Neutrophil (primary cell): ENCODE results near the gene TRIM42.

ENCODE experiments used
- H3K27ac ChIP-seq: fragments of 200-600 bp; sonication (generic); 2 replicates; pipeline ENCODE4 v1.5.1; 2016; ENCODE audit warnings: mild to moderate bottlenecking, moderate library complexity
- H3K27me3 ChIP-seq: fragments of 200-600 bp; sonication (generic); 2 replicates; pipeline ENCODE4 v1.6.0; 2016; ENCODE audit warnings: mild to moderate bottlenecking
- H3K36me3 ChIP-seq: fragments of 200-600 bp; sonication (generic); 2 replicates; pipeline ENCODE4 v1.5.1; 2017
- H3K4me1 ChIP-seq, 2 experiments: fragments of 200-600 bp in 1 of 2; sonication (generic) in 1 of 2; 1 replicate in 1 of 2; 2 replicates in 1 of 2; pipeline versions ENCODE4 v1.5.1 to v1.6.1; 2013 to 2016; ENCODE audit warnings: low read depth in 1 of 2, low read length in 1 of 2, mild to moderate bottlenecking in 1 of 2, moderate library complexity in 1 of 2; ENCODE audit not compliant: control insufficient read depth in 1 of 2, insufficient read depth in 1 of 2
- H3K4me3 ChIP-seq, 2 experiments: fragments of 200-600 bp in 1 of 2; sonication (generic) in 1 of 2; 1 replicate in 1 of 2; 2 replicates in 1 of 2; pipeline ENCODE4 v1.5.1; 2013 to 2016; ENCODE audit warnings: low read depth in 1 of 2, low read length in 1 of 2, mild to moderate bottlenecking in 1 of 2, moderate library complexity in 1 of 2
- H3K9me3 ChIP-seq: fragments of 200-600 bp; sonication (generic); 2 replicates; pipeline ENCODE4 v1.5.1; 2016
- TF ChIP-seq, protein P1 (sequence below): fragments of 200-600 bp; sonication (generic); IDR thresholded peaks from 2 replicates; pipeline ENCODE4 v1.5.1; 2016; ENCODE audit warnings: antibody characterized with exemption

TRIM42 gene

DNA sequence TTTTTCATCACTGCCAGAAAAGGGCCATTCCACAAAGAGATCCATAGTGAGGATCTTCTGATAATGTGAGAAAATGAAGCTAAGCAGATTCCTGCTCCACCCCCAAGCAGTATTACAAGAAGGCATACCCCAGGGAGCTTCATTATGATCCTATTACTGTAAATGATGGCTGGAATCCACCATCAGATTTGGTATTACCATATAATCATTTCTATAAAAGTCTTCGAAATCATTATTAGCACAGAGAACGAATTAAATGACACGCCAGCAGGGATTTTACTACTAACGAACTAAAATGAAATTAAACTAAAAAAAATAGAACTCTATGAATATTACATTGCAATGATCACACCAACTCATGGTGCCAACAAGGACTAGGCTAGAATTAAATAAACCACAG is 24.4 kb downstream of the TRIM42 start:
- Histone ChIP-seq H3K4me1 (no peaks in the 10 kb centered on the region), H3K9me3 (no peaks in the 10 kb centered on the region), H3K4me3 (no peak overlapping the region), H3K27ac (no peak overlapping the region), H3K27me3 (no peaks in the 10 kb centered on the region), H3K36me3 (no peaks in the 10 kb centered on the region)
- TF ChIP-seq, protein P1, sequence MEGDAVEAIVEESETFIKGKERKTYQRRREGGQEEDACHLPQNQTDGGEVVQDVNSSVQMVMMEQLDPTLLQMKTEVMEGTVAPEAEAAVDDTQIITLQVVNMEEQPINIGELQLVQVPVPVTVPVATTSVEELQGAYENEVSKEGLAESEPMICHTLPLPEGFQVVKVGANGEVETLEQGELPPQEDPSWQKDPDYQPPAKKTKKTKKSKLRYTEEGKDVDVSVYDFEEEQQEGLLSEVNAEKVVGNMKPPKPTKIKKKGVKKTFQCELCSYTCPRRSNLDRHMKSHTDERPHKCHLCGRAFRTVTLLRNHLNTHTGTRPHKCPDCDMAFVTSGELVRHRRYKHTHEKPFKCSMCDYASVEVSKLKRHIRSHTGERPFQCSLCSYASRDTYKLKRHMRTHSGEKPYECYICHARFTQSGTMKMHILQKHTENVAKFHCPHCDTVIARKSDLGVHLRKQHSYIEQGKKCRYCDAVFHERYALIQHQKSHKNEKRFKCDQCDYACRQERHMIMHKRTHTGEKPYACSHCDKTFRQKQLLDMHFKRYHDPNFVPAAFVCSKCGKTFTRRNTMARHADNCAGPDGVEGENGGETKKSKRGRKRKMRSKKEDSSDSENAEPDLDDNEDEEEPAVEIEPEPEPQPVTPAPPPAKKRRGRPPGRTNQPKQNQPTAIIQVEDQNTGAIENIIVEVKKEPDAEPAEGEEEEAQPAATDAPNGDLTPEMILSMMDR: no peak

DNA sequence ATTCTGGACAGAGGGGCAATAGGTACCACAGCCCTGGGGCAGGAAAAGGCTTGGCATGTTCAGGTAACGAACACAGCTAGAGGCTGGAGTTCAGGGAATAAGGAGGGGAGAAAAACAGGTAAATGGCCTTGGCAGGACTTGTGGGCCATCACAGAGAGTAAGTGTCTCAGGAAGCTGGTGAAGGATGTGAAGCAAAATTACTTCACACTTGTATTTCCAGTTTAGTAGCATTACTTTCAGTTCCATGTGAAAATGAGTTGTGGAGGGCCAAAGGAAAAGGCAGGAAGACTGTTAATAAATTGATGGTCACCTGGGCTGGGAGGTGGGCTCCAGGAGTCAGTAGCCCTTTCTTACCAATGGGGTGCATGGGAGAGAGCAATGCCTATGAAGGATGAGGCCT is 25.6 kb downstream of the TRIM42 start:
- no peaks in the 10 kb centered on the region for H3K27me3 ChIP-seq
- no peaks in the 10 kb centered on the region for H3K36me3 ChIP-seq
- H3K9me3 ChIP-seq: no peaks in the 10 kb centered on the region
- no peak overlapping the region for H3K4me3 ChIP-seq
- no peaks in the 10 kb centered on the region for H3K4me1 ChIP-seq
- TF ChIP-seq, protein P1: no peak
- no peak overlapping the region for H3K27ac ChIP-seq

DNA sequence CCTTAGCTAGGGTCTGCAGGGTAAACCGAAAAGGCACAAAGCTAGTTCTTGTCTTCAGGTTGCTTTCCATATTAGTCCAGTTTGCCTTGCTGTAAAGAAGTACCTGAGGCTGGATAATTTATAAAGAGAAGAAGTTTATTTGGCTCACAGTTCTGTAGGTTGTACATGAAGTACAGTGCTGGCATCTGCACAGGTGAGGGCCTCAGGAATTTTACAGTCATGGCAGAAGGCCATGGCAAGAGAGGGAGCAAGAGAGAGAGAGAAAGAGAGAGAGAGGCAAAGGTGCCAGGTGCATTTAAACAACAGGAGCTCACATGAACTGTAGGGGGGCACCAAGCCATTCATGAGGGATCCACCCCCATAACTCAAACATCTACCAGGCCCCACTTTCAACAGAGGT is 26.9 kb downstream of the TRIM42 start:
- no peaks in the 10 kb centered on the region for H3K27me3 ChIP-seq
- H3K9me3 ChIP-seq: no peaks in the 10 kb centered on the region
- no peak overlapping the region for H3K4me3 ChIP-seq
- TF ChIP-seq, protein P1: no peak
- H3K36me3 ChIP-seq: no peaks in the 10 kb centered on the region
- H3K27ac ChIP-seq: no peak overlapping the region
- H3K4me1 ChIP-seq: no peaks in the 10 kb centered on the region

DNA sequence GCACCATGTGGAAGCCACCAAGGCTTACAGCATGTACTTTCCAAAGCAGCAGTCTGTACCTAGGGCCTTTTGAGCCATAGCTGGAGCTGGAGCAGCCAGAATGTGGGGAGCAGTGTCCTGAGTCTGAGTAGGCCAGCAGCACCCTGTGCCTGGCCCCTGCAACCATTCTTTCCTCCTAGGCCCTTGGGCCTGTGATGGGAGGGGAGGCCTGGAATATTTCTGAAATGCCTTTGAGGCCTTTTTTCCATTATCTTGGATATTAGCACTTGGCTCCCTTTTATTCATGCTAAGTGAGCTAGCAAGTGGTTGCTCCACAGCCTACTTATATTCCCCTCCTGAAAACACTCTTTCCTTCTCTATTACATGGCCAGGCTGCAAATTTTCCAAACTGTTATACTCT is 28.1 kb downstream of the TRIM42 start:
- TF ChIP-seq, protein P1: no peak
- no peaks in the 10 kb centered on the region for H3K36me3 ChIP-seq
- H3K4me1 ChIP-seq: no peaks in the 10 kb centered on the region
- H3K27me3 ChIP-seq: no peaks in the 10 kb centered on the region
- no peak overlapping the region for H3K27ac ChIP-seq
- H3K4me3 ChIP-seq: no peak overlapping the region
- H3K9me3 ChIP-seq: no peaks in the 10 kb centered on the region

DNA sequence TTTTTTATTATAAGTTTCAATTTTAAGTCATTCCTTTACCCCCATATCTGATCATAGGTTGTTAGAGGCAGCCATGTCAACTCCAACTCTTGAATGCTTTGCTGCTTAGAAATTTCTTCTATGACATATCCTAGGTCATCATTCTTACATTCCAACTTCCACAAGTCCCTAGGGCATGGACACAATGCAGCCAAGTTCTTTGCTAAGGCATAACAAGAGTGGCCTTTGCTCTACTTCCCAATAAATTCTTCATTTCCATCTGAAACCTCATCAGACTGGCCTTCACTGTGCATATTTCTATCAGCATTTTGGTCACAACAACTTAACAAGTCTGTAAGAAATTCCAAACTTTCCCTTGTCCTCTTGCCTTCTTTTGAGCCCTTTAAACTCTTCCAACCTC is 28.5 kb downstream of the TRIM42 start:
- H3K4me1 ChIP-seq: no peaks in the 10 kb centered on the region

More for the DNA sequence above, 28.5 kb downstream of the TRIM42 start:
- Histone ChIP-seq H3K27ac (no peak overlapping the region), H3K9me3 (no peaks in the 10 kb centered on the region), H3K27me3 (no peaks in the 10 kb centered on the region), H3K4me3 (no peak overlapping the region), H3K36me3 (no peaks in the 10 kb centered on the region)
- TF ChIP-seq, protein P1: no peak
